Measurements from ENCODE around the gene TULP1. TPM values are rescaled to one million over a fixed set of nuclear protein-coding genes. Genes with fewer than 3 reads are reported as not detected.

The TULP1 gene
- total and polyA plus RNA-seq, 8 donors = 5.4 to 11.9 (median 7.7) TPM; not detected in 2

DNA sequence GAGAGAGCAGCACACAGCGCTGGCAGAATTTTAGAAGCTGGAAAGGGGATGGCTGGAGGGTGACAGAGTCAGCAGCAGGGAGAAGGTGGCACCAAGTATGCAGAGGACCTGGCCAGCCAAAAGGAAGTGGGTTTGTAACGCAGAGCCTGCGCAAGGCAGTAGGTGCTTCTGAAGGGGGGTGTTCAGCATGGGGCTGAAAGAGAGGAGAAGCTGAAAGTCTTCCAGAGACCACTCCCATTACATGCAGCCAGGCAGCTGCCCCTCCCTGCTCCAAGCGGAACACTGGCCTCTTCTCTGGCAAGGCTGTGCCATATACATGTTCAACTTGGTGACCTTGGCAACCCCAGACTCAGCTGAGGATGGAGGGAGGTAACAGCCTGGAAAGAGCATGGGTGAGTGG, 42.1 kb upstream of the TULP1 start:
- Histone ChIP-seq H3K27ac (no peak overlapping the region), H3K4me1 (no peaks in the 10 kb centered on the region), H3K36me3 (no peaks in the 10 kb centered on the region), H3K9me3 (peaks cover 0 to 8% of the 10 kb centered on the region in 2 donors), H3K4me3 (no peak overlapping the region), H3K27me3 (no peaks in the 10 kb centered on the region)
- DNase-seq (no peak), ATAC-seq (no peak)
- TF ChIP-seq, protein P1, sequence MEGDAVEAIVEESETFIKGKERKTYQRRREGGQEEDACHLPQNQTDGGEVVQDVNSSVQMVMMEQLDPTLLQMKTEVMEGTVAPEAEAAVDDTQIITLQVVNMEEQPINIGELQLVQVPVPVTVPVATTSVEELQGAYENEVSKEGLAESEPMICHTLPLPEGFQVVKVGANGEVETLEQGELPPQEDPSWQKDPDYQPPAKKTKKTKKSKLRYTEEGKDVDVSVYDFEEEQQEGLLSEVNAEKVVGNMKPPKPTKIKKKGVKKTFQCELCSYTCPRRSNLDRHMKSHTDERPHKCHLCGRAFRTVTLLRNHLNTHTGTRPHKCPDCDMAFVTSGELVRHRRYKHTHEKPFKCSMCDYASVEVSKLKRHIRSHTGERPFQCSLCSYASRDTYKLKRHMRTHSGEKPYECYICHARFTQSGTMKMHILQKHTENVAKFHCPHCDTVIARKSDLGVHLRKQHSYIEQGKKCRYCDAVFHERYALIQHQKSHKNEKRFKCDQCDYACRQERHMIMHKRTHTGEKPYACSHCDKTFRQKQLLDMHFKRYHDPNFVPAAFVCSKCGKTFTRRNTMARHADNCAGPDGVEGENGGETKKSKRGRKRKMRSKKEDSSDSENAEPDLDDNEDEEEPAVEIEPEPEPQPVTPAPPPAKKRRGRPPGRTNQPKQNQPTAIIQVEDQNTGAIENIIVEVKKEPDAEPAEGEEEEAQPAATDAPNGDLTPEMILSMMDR (IDR thresholded peaks at IDR 0.05) = no peak
- intact Hi-C loops (cut with DNase I) = no loop called here

DNA sequence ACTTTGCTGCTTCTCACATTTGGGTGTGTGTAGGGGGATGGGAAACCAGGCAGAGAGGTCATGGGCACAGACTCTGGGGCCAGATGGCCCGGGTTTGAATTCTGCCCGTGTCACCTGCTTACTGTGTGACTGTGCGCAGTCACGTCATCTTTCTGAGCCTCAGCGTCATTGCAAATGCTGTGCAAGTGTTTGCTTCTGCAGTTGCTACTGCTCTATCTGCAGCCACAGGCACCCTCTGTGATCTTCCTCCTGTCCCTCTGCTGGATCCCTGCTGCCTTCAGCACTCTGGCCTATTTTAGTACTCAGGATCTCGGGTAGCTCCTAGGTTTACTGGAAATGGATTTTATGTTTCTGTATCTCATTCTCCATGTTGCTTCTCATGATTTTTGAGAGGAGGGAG, 40.6 kb upstream of the TULP1 start:
- no peaks in the 10 kb centered on the region for H3K4me1 ChIP-seq
- no peak overlapping the region for H3K27ac ChIP-seq
- TF ChIP-seq, protein P1 (IDR thresholded peaks at IDR 0.05) = no peak
- DNase-seq = no peak
- no peaks in the 10 kb centered on the region for H3K36me3 ChIP-seq
- H3K4me3 ChIP-seq = no peak overlapping the region
- intact Hi-C loops (cut with DNase I) = no loop called here
- no peaks in the 10 kb centered on the region for H3K27me3 ChIP-seq
- peaks cover 0 to 8% of the 10 kb centered on the region in 2 donors for H3K9me3 ChIP-seq
- no peak for ATAC-seq

DNA sequence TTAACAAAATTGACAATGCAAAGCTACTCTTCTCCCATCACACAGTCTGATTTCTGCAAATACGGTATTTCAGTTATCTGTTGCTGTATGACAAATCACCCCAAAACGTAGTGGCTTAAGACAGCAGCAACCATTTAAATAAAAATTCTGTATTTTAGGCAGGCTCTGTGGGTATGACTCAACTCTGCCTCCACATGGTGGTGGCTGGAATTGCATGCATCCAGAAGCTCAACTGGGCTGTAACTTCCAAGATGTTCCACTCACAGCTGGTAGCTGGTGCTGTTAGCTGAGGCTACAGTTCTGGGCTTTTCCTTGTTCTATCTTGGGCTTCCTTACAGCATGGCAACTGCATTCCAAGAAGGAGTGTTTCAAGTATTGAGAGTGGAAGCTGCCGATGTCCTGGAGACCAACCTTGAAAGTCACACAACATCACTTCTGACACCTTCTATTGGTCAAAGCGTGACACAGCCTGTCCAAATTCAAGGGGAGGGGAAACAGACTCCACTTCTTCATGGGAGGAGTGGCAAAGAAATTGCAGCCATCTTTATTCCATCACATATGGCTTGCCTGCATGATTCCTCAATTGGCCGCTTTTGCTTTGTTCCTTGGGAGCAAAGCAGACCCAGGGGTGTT, 39.7 kb upstream of the TULP1 start:
- Histone ChIP-seq H3K9me3 (peaks cover 0 to 8% of the 10 kb centered on the region in 2 donors), H3K4me3 (no peak overlapping the region), H3K27ac (no peak overlapping the region), H3K27me3 (no peaks in the 10 kb centered on the region), H3K4me1 (no peaks in the 10 kb centered on the region), H3K36me3 (no peaks in the 10 kb centered on the region)
- ATAC-seq (peak; percentile 87), DNase-seq (no peak)
- intact Hi-C loops (cut with DNase I) = no loop called here
- TF ChIP-seq, protein P1 (IDR thresholded peaks at IDR 0.05) = peak; percentile 83 to 87

DNA sequence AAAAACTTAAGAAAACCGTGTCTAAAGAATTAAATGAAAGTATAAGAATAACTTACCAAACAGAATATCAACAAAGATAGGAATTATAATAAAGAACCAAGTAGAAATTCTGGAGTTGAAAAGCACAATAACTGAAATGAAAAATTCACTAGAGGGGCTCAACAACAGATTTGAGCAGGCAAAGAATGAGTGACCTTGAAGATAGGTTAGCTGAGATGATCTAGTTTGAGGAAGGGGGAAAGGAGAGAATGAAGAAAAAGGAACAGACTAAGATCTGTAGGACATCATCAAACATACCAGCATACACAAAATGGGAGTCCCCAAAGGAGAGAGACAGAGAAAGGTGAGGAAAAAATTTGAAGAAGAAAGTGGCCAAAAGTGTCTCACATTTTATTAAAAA, 37.7 kb upstream of the TULP1 start:
- no peak for DNase-seq
- no peak for ATAC-seq
- no peaks in the 10 kb centered on the region for H3K27me3 ChIP-seq
- H3K4me3 ChIP-seq = no peak overlapping the region
- H3K4me1 ChIP-seq = no peaks in the 10 kb centered on the region
- no peaks in the 10 kb centered on the region for H3K36me3 ChIP-seq
- TF ChIP-seq, protein P1 (IDR thresholded peaks at IDR 0.05) = no peak
- no peak overlapping the region for H3K27ac ChIP-seq
- intact Hi-C loops (cut with DNase I) = no loop called here
- peaks cover 0 to 8% of the 10 kb centered on the region in 2 donors for H3K9me3 ChIP-seq

DNA sequence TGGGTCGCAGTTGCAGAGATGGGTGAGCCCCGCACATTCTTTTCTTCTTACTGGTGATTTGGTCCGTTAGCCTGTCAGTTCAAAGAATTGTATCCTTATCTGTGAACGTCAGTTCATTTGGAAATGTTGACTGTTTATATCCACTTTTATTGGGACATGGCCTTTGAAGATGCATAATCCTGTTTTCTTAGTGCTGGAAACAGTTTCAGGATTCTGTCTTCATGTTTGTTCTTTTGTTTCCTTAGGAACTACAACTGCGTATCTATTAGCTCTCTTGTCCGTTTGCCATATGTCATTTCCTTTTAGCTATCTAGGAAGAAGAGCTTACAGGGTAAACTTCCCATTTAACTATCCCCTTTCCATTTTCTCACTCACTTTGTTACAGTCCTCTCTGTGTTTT, 35.0 kb upstream of the TULP1 start:
- Histone ChIP-seq H3K4me3 (no peak overlapping the region), H3K27me3 (no peaks in the 10 kb centered on the region), H3K27ac (no peak overlapping the region), H3K9me3 (peaks cover 0 to 8% of the 10 kb centered on the region in 2 donors), H3K36me3 (no peaks in the 10 kb centered on the region), H3K4me1 (no peaks in the 10 kb centered on the region)
- intact Hi-C loops (cut with DNase I) = no loop called here
- ATAC-seq (no peak), DNase-seq (peak in 2 of 4 donors; percentile 14 to 40)
- TF ChIP-seq, protein P1 (IDR thresholded peaks at IDR 0.05) = no peak

All from left lung (tissue), 10 donors.